NCI-H2227 treated with DMSO at 0.1 percent for 48 hours (cell line): ENCODE measurements around the gene RHEBL1.
"Not testable (repeated sequence)": the region's sequence is repeated elsewhere in the genome, so short reads cannot be mapped to it uniquely, and the experiment has no call there.

Experiments
- DNase-seq: peaks from one replicate; lab custom pipeline; 2025; lab: John Stamatoyannopoulos, UW

Gene RHEBL1

GRCh38 chr12:49089821-49090773 lies 20.3 kb upstream of the RHEBL1 start:
- peak; percentile 24 for DNase-seq

GRCh38 chr12:49088932-49089330 lies 19.2 kb upstream of the RHEBL1 start:
- no peak for DNase-seq

- DNase-seq = peak; percentile 76
Measured at GRCh38 chr12:49088150-49088931, 18.6 kb upstream of the RHEBL1 start.

GRCh38 chr12:49086116-49086515 lies 16.3 kb upstream of the RHEBL1 start:
- DNase-seq = no peak

- DNase-seq = no peak
Measured at GRCh38 chr12:49084438-49084837, 14.7 kb upstream of the RHEBL1 start.

GRCh38 chr12:49079793-49080192 lies 10.0 kb upstream of the RHEBL1 start:
- DNase-seq = no peak

GRCh38 chr12:49070971-49071370 lies 1.2 kb upstream of the RHEBL1 start:
- DNase-seq = no peak

- peak; percentile 32 for DNase-seq
Measured at GRCh38 chr12:49068879-49069506, 786 bp downstream of the RHEBL1 start.

- DNase-seq = no peak
Measured at GRCh38 chr12:49066120-49066519, 3.7 kb downstream of the RHEBL1 start.

GRCh38 chr12:49064767-49065152 lies 5.0 kb downstream of the RHEBL1 start:
- DNase-seq = no peak

- DNase-seq = not testable (repeated sequence)
Measured at GRCh38 chr12:49061916-49062315, 7.9 kb downstream of the RHEBL1 start.

- no peak for DNase-seq
Measured at GRCh38 chr12:49061157-49061650, 8.6 kb downstream of the RHEBL1 start.

GRCh38 chr12:49060237-49061156 lies 9.3 kb downstream of the RHEBL1 start, which contains the start of gene KMT2D:
TSS of gene KMT2D (minus strand) at chr12:49060794. CDS start at chr12:49055324, 5,470 bp downstream.
- DNase-seq = peak; percentile 64

GRCh38 chr12:49059299-49060171 lies 10.2 kb downstream of the RHEBL1 start:
- no peak for DNase-seq

GRCh38 chr12:49059045-49059298 lies 10.8 kb downstream of the RHEBL1 start:
- DNase-seq = no peak

- no peak for DNase-seq
Measured at GRCh38 chr12:49058366-49059044, 11.3 kb downstream of the RHEBL1 start.

GRCh38 chr12:49057888-49058287 lies 11.9 kb downstream of the RHEBL1 start:
- no peak for DNase-seq

- no peak for DNase-seq
Measured at GRCh38 chr12:49055978-49056754, 13.6 kb downstream of the RHEBL1 start.

GRCh38 chr12:49055092-49055491 lies 14.7 kb downstream of the RHEBL1 start:
- DNase-seq = no peak
